Colonic mucosa (tissue), 4 donors: ENCODE data around the gene DPY19L1. TPM values are rescaled to one million over a fixed set of nuclear protein-coding genes. Genes with fewer than 3 reads are reported as not detected.
A peak's percentile ranks its signal among the peaks of the same experiment; 100 is the strongest.

Experiments used
- DNase-seq: peaks from one replicate; pipeline ENCODE4 v3.0.0-alpha.2; 2020
- H3K27ac ChIP-seq: fragments of 200-600 bp; one replicate; pipeline ENCODE4 v1.8.0; 2021
- H3K27me3 ChIP-seq: fragments of 200-600 bp; one replicate; pipeline ENCODE4 v1.8.0; 2021
- H3K36me3 ChIP-seq: fragments of 200-600 bp; one replicate; pipeline ENCODE4 v1.8.0; 2021
- H3K4me1 ChIP-seq: fragments of 200-600 bp; one replicate; pipeline ENCODE4 v1.8.0; 2021; ENCODE audit warnings: mild to moderate bottlenecking
- H3K4me3 ChIP-seq: fragments of 200-600 bp; one replicate; pipeline ENCODE4 v1.8.0; 2021
- H3K9ac ChIP-seq, 2 donors: one replicate each; pipeline ENCODE4 v1.7.0; 2013; ENCODE audit warnings: control low read depth in 2 of 2, low read depth in 2 of 2, low read length in 2 of 2
- H3K9me3 ChIP-seq: fragments of 200-600 bp; one replicate; pipeline ENCODE4 v1.8.0; 2021
- CTCF ChIP-seq: fragments of 200-600 bp; IDR thresholded peaks from one replicate; pipeline ENCODE4 v1.8.0; 2022; ENCODE audit warnings: antibody characterized with exemption, mild to moderate bottlenecking
- intact Hi-C: fragments of 100-400 bp; cut with DNase I; formaldehyde crosslinking; loops from one replicate; pipeline ENCODE4 v1.14.1; 2022
- total RNA-seq, 2 donors: library from RNA; stranded (reverse); fragmentation: NEBNext Ultra II Directional in 1 of 2; extraction: Animal tissue kit (Norgen Biotek cat#: 25700) in 1 of 2; gene quantifications; one replicate each; pipeline ENCODE4 v1.2.1, GENCODE V29; 2021
- donor health status: healthy.
- donor health status: DM: no; HTN: no; CAD: no.
- donor health status: DM: no; HTN: no; CAD: no.

DPY19L1 gene
- total RNA-seq, 2 donors from 2014 or later, result 21.9 to 26.2 TPM

GRCh38 chr7:35036361-35037171 is 719 bp downstream of the DPY19L1 start:
- H3K9me3 ChIP-seq, result no peaks in the 10 kb centered on the region
- H3K27me3 ChIP-seq, result no peaks in the 10 kb centered on the region
- H3K4me3 ChIP-seq, result peak overlapping the region; percentile 63
- intact Hi-C loops, result loop anchor here (5.0 kb wide), 1 partner anchor 209 kb away; no protein-coding TSS in a partner anchor
- H3K36me3 ChIP-seq, result no peaks in the 10 kb centered on the region
- H3K9ac ChIP-seq, result peak overlapping the region; percentile 70 to 72
- no peak for TF ChIP-seq CTCF
- no peaks in the 10 kb centered on the region for H3K4me1 ChIP-seq
- peak overlapping the region; percentile 71 for H3K27ac ChIP-seq
- peak; percentile 58 for DNase-seq

GRCh38 chr7:35035511-35035961 is 1.7 kb downstream of the DPY19L1 start:
- no peak overlapping the region for H3K4me3 ChIP-seq

GRCh38 chr7:35032166-35032565 is 5.1 kb downstream of the DPY19L1 start:
- no peak for DNase-seq
- Histone ChIP-seq H3K4me1 (no peaks in the 10 kb centered on the region), H3K9ac (no peak overlapping the region), H3K27me3 (no peaks in the 10 kb centered on the region), H3K9me3 (no peaks in the 10 kb centered on the region), H3K4me3 (no peak overlapping the region), H3K27ac (no peak overlapping the region), H3K36me3 (no peaks in the 10 kb centered on the region)
- intact Hi-C loops, result no loop called here
- no peak for TF ChIP-seq CTCF

More at GRCh38 chr7:35035511-35035961, 1.7 kb downstream of the DPY19L1 start:
- Histone ChIP-seq H3K27ac (no peak overlapping the region), H3K27me3 (no peaks in the 10 kb centered on the region), H3K9ac (no peak overlapping the region), H3K36me3 (no peaks in the 10 kb centered on the region), H3K4me1 (no peaks in the 10 kb centered on the region), H3K9me3 (no peaks in the 10 kb centered on the region)
- peak; percentile 55 for DNase-seq
- intact Hi-C loops, result loop anchor here (5.0 kb wide), 1 partner anchor 208 kb away; no protein-coding TSS in a partner anchor
- no peak for TF ChIP-seq CTCF

GRCh38 chr7:35030848-35031247 is 6.4 kb downstream of the DPY19L1 start:
- Histone ChIP-seq H3K9ac (no peak overlapping the region), H3K27me3 (no peaks in the 10 kb centered on the region), H3K27ac (no peak overlapping the region), H3K9me3 (no peaks in the 10 kb centered on the region), H3K4me3 (no peak overlapping the region), H3K4me1 (no peaks in the 10 kb centered on the region), H3K36me3 (no peaks in the 10 kb centered on the region)
- TF ChIP-seq CTCF, result no peak
- no peak for DNase-seq
- intact Hi-C loops, result no loop called here

GRCh38 chr7:35029311-35029710 is 8.0 kb downstream of the DPY19L1 start:
- H3K27me3 ChIP-seq, result no peaks in the 10 kb centered on the region
- H3K27ac ChIP-seq, result no peak overlapping the region
- H3K36me3 ChIP-seq, result no peaks in the 10 kb centered on the region
- no peak overlapping the region for H3K9ac ChIP-seq
- no peaks in the 10 kb centered on the region for H3K4me1 ChIP-seq
- H3K4me3 ChIP-seq, result no peak overlapping the region
- no peak for DNase-seq
- intact Hi-C loops, result no loop called here
- TF ChIP-seq CTCF, result no peak
- H3K9me3 ChIP-seq, result no peaks in the 10 kb centered on the region
